Endodermal cell (in vitro differentiated cells): ENCODE data around the gene SLC4A1. TPM values are rescaled to one million over a fixed set of nuclear protein-coding genes. Genes with fewer than 3 reads are reported as not detected.

Experiments
- DNase-seq: peaks from one replicate; pipeline ENCODE4 v3.0.0-alpha.2; 2017
- H3K27ac ChIP-seq: 2 replicates; pipeline ENCODE4 v1.5.1; 2013; ENCODE audit warnings: mild to moderate bottlenecking, low read depth, low read length, moderate library complexity
- H3K27me3 ChIP-seq: 2 replicates; pipeline ENCODE4 v1.6.1; 2013; ENCODE audit warnings: mild to moderate bottlenecking, low read length, moderate library complexity; ENCODE audit not compliant: insufficient read depth, control insufficient read depth, poor library complexity, severe bottlenecking
- H3K36me3 ChIP-seq: 2 replicates; pipeline ENCODE4 v1.7.0; 2013; ENCODE audit warnings: mild to moderate bottlenecking, low read length, moderate library complexity; ENCODE audit not compliant: control insufficient read depth, insufficient read depth
- H3K4me1 ChIP-seq: one replicate; pipeline ENCODE4 v1.7.0; 2013; ENCODE audit warnings: low read length; ENCODE audit not compliant: control insufficient read depth, insufficient read depth
- H3K4me3 ChIP-seq: 2 replicates; pipeline ENCODE4 v1.5.1; 2013; ENCODE audit warnings: mild to moderate bottlenecking, low read length, moderate library complexity
- H3K9ac ChIP-seq: 2 replicates; pipeline ENCODE4 v1.6.1; 2013; ENCODE audit warnings: mild to moderate bottlenecking, low read length, moderate library complexity; ENCODE audit not compliant: poor library complexity, severe bottlenecking; ENCODE audit errors: extremely low read depth
- H3K9me3 ChIP-seq: 2 replicates; pipeline ENCODE4 v1.6.1; 2013; ENCODE audit warnings: mild to moderate bottlenecking, low read length, moderate library complexity; ENCODE audit not compliant: control insufficient read depth
- H3K27ac Mint-ChIP-seq: 2 replicates; pipeline ENCODE4 v1.8.0; 2020; ENCODE audit warnings: mixed read lengths
- H3K27me3 Mint-ChIP-seq: 2 replicates; pipeline ENCODE4 v1.8.0; 2021; ENCODE audit warnings: mild to moderate bottlenecking, mixed read lengths; ENCODE audit not compliant: insufficient read depth
- H3K36me3 Mint-ChIP-seq: 2 replicates; pipeline ENCODE4 v1.8.0; 2020; ENCODE audit warnings: low read depth, mixed read lengths
- H3K4me1 Mint-ChIP-seq: 2 replicates; pipeline ENCODE4 v1.8.0; 2020; ENCODE audit warnings: mixed read lengths
- H3K4me3 Mint-ChIP-seq: 2 replicates; pipeline ENCODE4 v1.8.0; 2020; ENCODE audit warnings: mild to moderate bottlenecking, moderate library complexity, mixed read lengths
- H3K9me3 Mint-ChIP-seq: 2 replicates; pipeline ENCODE4 v1.8.0; 2020; ENCODE audit warnings: mild to moderate bottlenecking, mixed read lengths
- CTCF ChIP-seq: fragments of 200-600 bp; sonication (generic); conservative IDR thresholded peaks from 2 replicates; pipeline ENCODE4 v1.5.0; 2021; ENCODE audit warnings: antibody characterized with exemption, mild to moderate bottlenecking
- WGBS, 2 experiments: methylation state at CpG; one replicate each; pipeline versions ENCODE4 v1.1.5 to v1.1.7; 2013; ENCODE audit warnings: missing lambda C conversion rate in 2 of 2, mixed read lengths in 1 of 2; ENCODE audit not compliant: insufficient coverage in 1 of 2, insufficient read length in 1 of 2; 5-methylcytosine and 5-hydroxymethylcytosine counted together
- total RNA-seq, 2 donors: library from RNA; stranded (reverse); fragmentation: NEBNext Ultra II Directional in 1 of 2; extraction: Animal tissue kit (Norgen Biotek cat#: 25700) in 1 of 2; gene quantifications; 2 replicates in 1 of 2; 3 replicates in 1 of 2; pipeline ENCODE4 v1.2.1, GENCODE V29; 2021

Gene SLC4A1
- total RNA-seq, 2 donors from 2014 or later = 0.04 TPM; not detected in 1

- WGBS, 2 experiments = 90 to 91% methylated on average over 2 to 5 of the region's 5 CpGs
- no peak overlapping the region for H3K27ac Mint-ChIP-seq
- H3K27me3 ChIP-seq = no peaks in the 10 kb centered on the region
- no peak for TF ChIP-seq CTCF
- H3K4me1 Mint-ChIP-seq = peaks cover 24% of the 10 kb centered on the region
- no peaks in the 10 kb centered on the region for H3K27me3 Mint-ChIP-seq
- no peak for DNase-seq
- H3K9ac ChIP-seq = no peak overlapping the region
- H3K4me1 ChIP-seq = peaks cover 8% of the 10 kb centered on the region
- H3K9me3 Mint-ChIP-seq = no peaks in the 10 kb centered on the region
- H3K36me3 Mint-ChIP-seq = peaks cover 24% of the 10 kb centered on the region
- H3K4me3 ChIP-seq = no peak overlapping the region
- no peaks in the 10 kb centered on the region for H3K9me3 ChIP-seq
- no peak overlapping the region for H3K4me3 Mint-ChIP-seq
- H3K36me3 ChIP-seq = peaks cover 33% of the 10 kb centered on the region
- H3K27ac ChIP-seq = no peak overlapping the region
Observed at GRCh38 chr17:44204441-44204882, 63.5 kb downstream of the SLC4A1 start.

GRCh38 chr17:44203731-44204440 is 64.0 kb downstream of the SLC4A1 start:
- H3K9me3 ChIP-seq = no peaks in the 10 kb centered on the region
- peaks cover 27% of the 10 kb centered on the region for H3K36me3 ChIP-seq
- H3K27me3 ChIP-seq = no peaks in the 10 kb centered on the region
- H3K4me3 ChIP-seq = no peak overlapping the region
- H3K9ac ChIP-seq = no peak overlapping the region
- Mint-ChIP-seq H3K36me3 (peaks cover 20% of the 10 kb centered on the region), H3K27ac (peak overlapping the region; percentile 48), H3K4me1 (peaks cover 24% of the 10 kb centered on the region), H3K9me3 (no peaks in the 10 kb centered on the region), H3K27me3 (no peaks in the 10 kb centered on the region), H3K4me3 (no peak overlapping the region)
- peak; percentile 86 for TF ChIP-seq CTCF
- H3K27ac ChIP-seq = no peak overlapping the region
- peaks cover 8% of the 10 kb centered on the region for H3K4me1 ChIP-seq
- WGBS, 2 experiments = 59 to 76% methylated on average over 7 to 9 of the region's 9 CpGs
- peak; percentile 91 for DNase-seq

GRCh38 chr17:44202756-44203155 is 65.2 kb downstream of the SLC4A1 start:
- no peaks in the 10 kb centered on the region for H3K9me3 Mint-ChIP-seq
- H3K9me3 ChIP-seq = no peaks in the 10 kb centered on the region
- peaks cover 15% of the 10 kb centered on the region for H3K36me3 Mint-ChIP-seq
- no peaks in the 10 kb centered on the region for H3K27me3 ChIP-seq
- H3K4me1 Mint-ChIP-seq = peaks cover 31% of the 10 kb centered on the region
- no peak overlapping the region for H3K27ac Mint-ChIP-seq
- peaks cover 19% of the 10 kb centered on the region for H3K36me3 ChIP-seq
- no peak overlapping the region for H3K27ac ChIP-seq
- no peak overlapping the region for H3K9ac ChIP-seq
- H3K4me1 ChIP-seq = peaks cover 12% of the 10 kb centered on the region
- WGBS, 2 experiments = 90 to 96% methylated on average over 3 to 4 of the region's 4 CpGs
- H3K4me3 ChIP-seq = no peak overlapping the region
- H3K27me3 Mint-ChIP-seq = no peaks in the 10 kb centered on the region
- no peak for DNase-seq
- H3K4me3 Mint-ChIP-seq = no peak overlapping the region
- no peak for TF ChIP-seq CTCF
